Endothelial cell of umbilical vein (primary cell): ENCODE data around the gene FCN2. TPM values are rescaled to one million over a fixed set of nuclear protein-coding genes. Genes with fewer than 3 reads are reported as not detected.

Experiments
- BruUV-seq: library from RNA; stranded (reverse); fragments of 400-500 nt; replicated peaks from 2 replicates; lab custom pipeline; 2021; lab: Mats Ljungman, UMichigan
- CTCF ChIA-PET: fragments of 300-600, 350-600 bp; sonication (Branson Sonifier 250); formaldehyde crosslinking; loops from one replicate; lab custom pipeline; 2021; ENCODE audit warnings: antibody characterized with exemption, inconsistent platforms; lab: Charles Lee
- POLR2A ChIA-PET: fragments of 300-600, 350-600 bp; sonication (Branson Sonifier 250); formaldehyde crosslinking; loops from one replicate; lab custom pipeline; 2021; ENCODE audit warnings: antibody characterized with exemption, inconsistent platforms; lab: Charles Lee
- DNase-seq: peaks from one replicate; pipeline ENCODE4 v3.0.0-alpha.2; 2011; ENCODE audit warnings: low read depth, low spot score
- FAIRE-seq: peaks from 2 replicates; lab custom pipeline; 2011; peaks lifted over from hg19 to GRCh38; lab: Jason Lieb, UNC
- H2AFZ ChIP-seq: 2 replicates; pipeline ENCODE4 v1.6.0; 2012; ENCODE audit warnings: low read depth, low read length, control low read depth, inconsistent platforms
- H3K27ac ChIP-seq: 2 replicates; pipeline ENCODE4 v1.5.1; 2011; ENCODE audit warnings: low read depth, mild to moderate bottlenecking, control low read depth, low read length, moderate library complexity; ENCODE audit not compliant: insufficient read depth
- H3K27me3 ChIP-seq, 2 experiments: 2 replicates each; pipeline versions ENCODE4 v1.6.0 to v1.6.1; 2011; ENCODE audit warnings: low read length in 2 of 2, mixed read lengths in 1 of 2; ENCODE audit not compliant: control insufficient read depth in 2 of 2, insufficient read depth in 2 of 2
- H3K36me3 ChIP-seq, 2 experiments: 2 replicates in 1 of 2; 3 replicates in 1 of 2; pipeline ENCODE4 v1.5.1; 2011; ENCODE audit warnings: low read length in 2 of 2, mild to moderate bottlenecking in 1 of 2, moderate library complexity in 1 of 2; ENCODE audit not compliant: control insufficient read depth in 2 of 2, insufficient read depth in 2 of 2; ENCODE audit errors: extremely low read depth in 1 of 2
- H3K4me1 ChIP-seq: 3 replicates; pipeline ENCODE4 v1.5.1; 2011; ENCODE audit warnings: mild to moderate bottlenecking, low read length; ENCODE audit not compliant: control insufficient read depth, insufficient read depth; ENCODE audit errors: extremely low read depth
- H3K4me2 ChIP-seq: 2 replicates; pipeline ENCODE4 v1.6.1; 2011; ENCODE audit warnings: low read length, control low read depth, mixed read lengths; ENCODE audit not compliant: insufficient read depth
- H3K4me3 ChIP-seq, 3 experiments: fragments of 200-600 bp in 1 of 3; sonication (generic), shearing (Covaris generic) in 1 of 3; replicated peaks in 1 of 3; 2 replicates each; pipeline ENCODE4 v1.5.1; 2011 to 2016; ENCODE audit warnings: control low read depth in 3 of 3, low read length in 3 of 3, mild to moderate bottlenecking in 2 of 3, inconsistent platforms in 1 of 3, low read depth in 1 of 3, moderate library complexity in 1 of 3; ENCODE audit not compliant: insufficient read depth in 1 of 3
- H3K79me2 ChIP-seq: 2 replicates; pipeline ENCODE4 v1.6.0; 2012; ENCODE audit warnings: low read length, inconsistent platforms; ENCODE audit not compliant: control insufficient read depth, insufficient read depth
- H3K9ac ChIP-seq: replicated peaks from 2 replicates; pipeline ENCODE3; 2011; ENCODE audit warnings: low read length, control low read depth; ENCODE audit not compliant: insufficient read depth; ENCODE audit errors: extremely low read depth
- H3K9me1 ChIP-seq: replicated peaks from 3 replicates; pipeline ENCODE4 v1.6.0; 2011; ENCODE audit warnings: mild to moderate bottlenecking, low read length; ENCODE audit not compliant: control insufficient read depth, insufficient read depth; ENCODE audit errors: extremely low read depth
- H3K9me3 ChIP-seq: replicated peaks from 2 replicates; pipeline ENCODE4 v1.5.1; 2012; ENCODE audit warnings: low read length, inconsistent platforms; ENCODE audit not compliant: control insufficient read depth, insufficient read depth
- H4K20me1 ChIP-seq: replicated peaks from 2 replicates; pipeline ENCODE3; 2011; ENCODE audit warnings: mild to moderate bottlenecking, low read length; ENCODE audit not compliant: control insufficient read depth, insufficient read depth; ENCODE audit errors: extremely low read depth
- EZH2 ChIP-seq: IDR thresholded peaks from 2 replicates; pipeline ENCODE4 v1.6.1; 2012; ENCODE audit warnings: borderline replicate concordance, low read depth, mild to moderate bottlenecking, moderate library complexity, low read length, inconsistent platforms; ENCODE audit not compliant: severe bottlenecking
- FOS ChIP-seq: IDR thresholded peaks from 2 replicates; pipeline ENCODE4 v1.6.1; 2011; ENCODE audit warnings: mild to moderate bottlenecking, low read length, moderate library complexity, borderline replicate concordance; ENCODE audit not compliant: insufficient read depth
- GATA2 ChIP-seq: IDR thresholded peaks from 2 replicates; pipeline ENCODE4 v1.7.0; 2011; ENCODE audit warnings: low read depth, mild to moderate bottlenecking, moderate library complexity, mixed read lengths, low read length; ENCODE audit not compliant: insufficient read length, insufficient read depth
- JUN ChIP-seq: IDR thresholded peaks from 2 replicates; pipeline ENCODE4 v1.6.1; 2011; ENCODE audit warnings: borderline replicate concordance, low read depth; ENCODE audit not compliant: insufficient read length, insufficient read depth
- MYC ChIP-seq: IDR thresholded peaks from one replicate; pipeline ENCODE4 v1.6.1; 2011; ENCODE audit warnings: mild to moderate bottlenecking, low read depth, low read length
- POLR2A ChIP-seq: IDR thresholded peaks from 2 replicates; pipeline ENCODE4 v1.6.1; 2012; ENCODE audit warnings: low read depth, mild to moderate bottlenecking, control low read depth, low read length
- POLR2AphosphoS5 ChIP-seq: IDR thresholded peaks from 2 replicates; pipeline ENCODE4 v1.6.1; 2012; ENCODE audit warnings: low read depth, mild to moderate bottlenecking, control low read depth, low read length, moderate library complexity; ENCODE audit not compliant: insufficient read depth
- dilution Hi-C: fragments of 300-500 bp; cut with MboI; formaldehyde crosslinking; loops from one replicate; pipeline ENCODE4 v1.15.0; 2019; ENCODE audit warnings: low sequenced_read_pairs; ENCODE audit not compliant: extremely low pct_ligation_motif_present
- intact Hi-C: fragments of 100-400 bp; cut with micrococcal nuclease; formaldehyde crosslinking; loops from one replicate; pipeline ENCODE4 v1.10.0; 2022
- polyA plus RNA-seq, 4 experiments: library from polyadenylated mRNA; depleted of rRNA in 3 of 4; stranded (reverse) in 3 of 4; unstranded in 1 of 4; fragments of >200 nt; gene quantifications; 2 replicates each; pipeline versions ENCODE4 v1.2.1 to v1.2.3, GENCODE V29; 2011 to 2012; ENCODE audit warnings: missing spikeins in 1 of 4
- total RNA-seq: library from RNA; stranded (reverse); gene quantifications from 2 replicates; pipeline ENCODE4 v1.2.3, GENCODE V29; 2021
- TF ChIP-seq, protein P1 (sequence below): IDR thresholded peaks from 2 replicates; pipeline ENCODE4 v1.6.1; 2011; ENCODE audit not compliant: insufficient read depth, insufficient read length
- TF ChIP-seq, protein P2 (sequence below), 2 donors: IDR thresholded peaks; 1 replicate in 1 of 2; 2 replicates in 1 of 2; pipeline ENCODE4 v1.5.1; 2011; ENCODE audit warnings: low read length in 2 of 2, mild to moderate bottlenecking in 2 of 2, moderate library complexity in 2 of 2, control low read depth in 1 of 2, inconsistent platforms in 1 of 2, low read depth in 1 of 2; ENCODE audit not compliant: insufficient read depth in 1 of 2; ENCODE audit errors: extremely low read depth in 1 of 2

Gene FCN2
- total and polyA plus RNA-seq, 2 donors (not counting 3 experiments of a cell fraction or from before 2014, with no cell fraction given): not detected

DNA sequence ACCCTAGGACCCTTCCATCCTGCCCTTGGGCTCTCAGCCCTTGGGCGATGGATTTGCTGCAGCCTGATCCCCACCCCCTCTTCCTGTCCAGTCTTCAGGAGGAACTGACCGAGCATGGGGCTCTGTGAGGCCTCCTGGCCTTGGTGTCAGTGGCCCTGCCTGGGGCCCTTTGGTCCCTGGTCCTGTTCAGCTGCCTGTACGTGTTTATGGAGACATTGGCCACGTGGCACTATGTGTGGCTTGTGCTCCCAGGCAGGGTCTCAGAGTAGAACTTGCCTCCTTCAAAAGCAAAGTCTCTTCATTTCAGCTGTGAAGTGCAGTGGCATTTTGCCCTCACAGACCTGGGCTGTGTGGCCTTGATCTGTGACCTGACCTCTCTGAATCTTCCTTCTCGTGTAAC lies 11.1 kb downstream of the FCN2 start:
- H3K9ac ChIP-seq: no peak overlapping the region
- no TSS peak for BruUV-seq
- peaks cover 0 to 2% of the 10 kb centered on the region in 2 experiments for H3K27me3 ChIP-seq
- no peak overlapping the region for H3K4me2 ChIP-seq
- dilution Hi-C loops: no loop called here
- ChIA-PET CTCF (no interaction called here), POLR2A (no interaction called here)
- no peaks in the 10 kb centered on the region for H3K9me1 ChIP-seq
- no peaks in the 10 kb centered on the region for H3K79me2 ChIP-seq
- intact Hi-C loops: no loop called here
- H2AFZ ChIP-seq: no peak overlapping the region
- H3K36me3 ChIP-seq: no peaks in the 10 kb centered on the region
- no peaks in the 10 kb centered on the region for H3K9me3 ChIP-seq
- no peak overlapping the region for H3K27ac ChIP-seq
- no peaks in the 10 kb centered on the region for H4K20me1 ChIP-seq
- peaks cover 14% of the 10 kb centered on the region for H3K4me1 ChIP-seq
- no peak overlapping the region for H3K4me3 ChIP-seq
- no peak for FAIRE-seq
- DNase-seq: no peak
- TF ChIP-seq POLR2AphosphoS5 (no peak), MYC (no peak), GATA2 (no peak), EZH2 (no peak), JUN (no peak), FOS (no peak), POLR2A (no peak)
- TF ChIP-seq, protein P1, sequence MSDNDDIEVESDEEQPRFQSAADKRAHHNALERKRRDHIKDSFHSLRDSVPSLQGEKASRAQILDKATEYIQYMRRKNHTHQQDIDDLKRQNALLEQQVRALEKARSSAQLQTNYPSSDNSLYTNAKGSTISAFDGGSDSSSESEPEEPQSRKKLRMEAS: no peak
- TF ChIP-seq, protein P2, sequence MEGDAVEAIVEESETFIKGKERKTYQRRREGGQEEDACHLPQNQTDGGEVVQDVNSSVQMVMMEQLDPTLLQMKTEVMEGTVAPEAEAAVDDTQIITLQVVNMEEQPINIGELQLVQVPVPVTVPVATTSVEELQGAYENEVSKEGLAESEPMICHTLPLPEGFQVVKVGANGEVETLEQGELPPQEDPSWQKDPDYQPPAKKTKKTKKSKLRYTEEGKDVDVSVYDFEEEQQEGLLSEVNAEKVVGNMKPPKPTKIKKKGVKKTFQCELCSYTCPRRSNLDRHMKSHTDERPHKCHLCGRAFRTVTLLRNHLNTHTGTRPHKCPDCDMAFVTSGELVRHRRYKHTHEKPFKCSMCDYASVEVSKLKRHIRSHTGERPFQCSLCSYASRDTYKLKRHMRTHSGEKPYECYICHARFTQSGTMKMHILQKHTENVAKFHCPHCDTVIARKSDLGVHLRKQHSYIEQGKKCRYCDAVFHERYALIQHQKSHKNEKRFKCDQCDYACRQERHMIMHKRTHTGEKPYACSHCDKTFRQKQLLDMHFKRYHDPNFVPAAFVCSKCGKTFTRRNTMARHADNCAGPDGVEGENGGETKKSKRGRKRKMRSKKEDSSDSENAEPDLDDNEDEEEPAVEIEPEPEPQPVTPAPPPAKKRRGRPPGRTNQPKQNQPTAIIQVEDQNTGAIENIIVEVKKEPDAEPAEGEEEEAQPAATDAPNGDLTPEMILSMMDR (IDR thresholded peaks at IDR 0.05; ENCODE audit: extremely low read depth in 1 of 2, insufficient read depth in 1 of 2, low read depth in 1 of 2, low read length in 2 of 2): no peak
